Fibroblast of mammary gland (primary cell): Measurements from ENCODE around the gene AMER3.

Experiments used
- DNase-seq: peaks from one replicate; pipeline ENCODE4 v3.0.0-alpha.2; 2010; ENCODE audit warnings: low read depth
- H3K4me3 ChIP-seq: 2 replicates; pipeline ENCODE4 v1.5.1; 2011; ENCODE audit warnings: low read depth, mild to moderate bottlenecking, low read length, moderate library complexity; ENCODE audit not compliant: control insufficient read depth
- TF ChIP-seq, protein P1 (sequence below): conservative IDR thresholded peaks from 2 replicates; pipeline ENCODE4 v1.5.1; 2011; ENCODE audit warnings: low read depth, low read length, inconsistent platforms; ENCODE audit not compliant: control insufficient read depth, insufficient read depth

The AMER3 gene

DNA sequence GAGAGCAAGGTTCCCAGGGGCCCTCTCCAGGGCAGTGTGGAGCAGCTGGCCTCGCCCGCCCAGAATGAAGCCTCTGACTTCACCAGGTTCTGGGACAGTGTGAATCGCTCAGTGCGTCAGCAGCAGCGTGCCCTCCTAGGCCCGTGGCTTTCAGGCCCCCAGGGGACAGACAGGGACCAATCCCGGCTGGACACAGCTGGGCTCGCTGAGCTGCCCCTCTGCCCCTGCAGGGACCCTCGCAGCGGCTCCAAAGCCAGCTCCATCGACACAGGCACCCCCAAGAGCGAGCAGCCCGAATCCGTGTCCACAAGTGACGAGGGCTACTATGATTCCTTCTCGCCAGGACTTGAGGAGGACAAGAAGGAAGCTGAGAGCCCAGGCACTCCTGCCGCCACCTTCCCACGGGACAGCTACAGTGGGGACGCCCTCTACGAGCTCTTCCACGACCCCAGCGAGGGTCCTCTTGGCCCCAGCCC is 7.6 kb downstream of the AMER3 start:
- H3K4me3 ChIP-seq = no peak overlapping the region
- no peak for DNase-seq
- TF ChIP-seq, protein P1, sequence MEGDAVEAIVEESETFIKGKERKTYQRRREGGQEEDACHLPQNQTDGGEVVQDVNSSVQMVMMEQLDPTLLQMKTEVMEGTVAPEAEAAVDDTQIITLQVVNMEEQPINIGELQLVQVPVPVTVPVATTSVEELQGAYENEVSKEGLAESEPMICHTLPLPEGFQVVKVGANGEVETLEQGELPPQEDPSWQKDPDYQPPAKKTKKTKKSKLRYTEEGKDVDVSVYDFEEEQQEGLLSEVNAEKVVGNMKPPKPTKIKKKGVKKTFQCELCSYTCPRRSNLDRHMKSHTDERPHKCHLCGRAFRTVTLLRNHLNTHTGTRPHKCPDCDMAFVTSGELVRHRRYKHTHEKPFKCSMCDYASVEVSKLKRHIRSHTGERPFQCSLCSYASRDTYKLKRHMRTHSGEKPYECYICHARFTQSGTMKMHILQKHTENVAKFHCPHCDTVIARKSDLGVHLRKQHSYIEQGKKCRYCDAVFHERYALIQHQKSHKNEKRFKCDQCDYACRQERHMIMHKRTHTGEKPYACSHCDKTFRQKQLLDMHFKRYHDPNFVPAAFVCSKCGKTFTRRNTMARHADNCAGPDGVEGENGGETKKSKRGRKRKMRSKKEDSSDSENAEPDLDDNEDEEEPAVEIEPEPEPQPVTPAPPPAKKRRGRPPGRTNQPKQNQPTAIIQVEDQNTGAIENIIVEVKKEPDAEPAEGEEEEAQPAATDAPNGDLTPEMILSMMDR = no peak

DNA sequence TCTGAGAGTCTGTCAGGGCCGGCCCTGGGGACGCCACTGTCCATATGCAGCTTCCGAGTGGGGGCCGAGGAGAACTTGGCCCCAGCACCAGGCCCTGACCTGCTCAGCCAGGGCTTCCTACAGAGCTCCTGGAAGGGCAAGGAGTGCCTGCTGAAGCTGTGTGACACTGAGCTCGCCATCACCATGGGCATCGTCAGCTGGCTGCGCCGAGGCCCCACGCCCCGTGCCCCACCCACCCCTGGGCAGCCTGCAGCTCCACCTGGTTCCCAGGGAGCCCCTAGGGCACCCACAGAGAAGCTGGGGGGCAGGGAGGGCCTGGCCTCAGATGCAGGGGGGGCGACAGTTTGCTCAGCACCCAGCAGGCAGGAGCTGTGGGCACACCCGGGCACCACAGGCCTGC is 8.1 kb downstream of the AMER3 start:
- no peak for DNase-seq
- TF ChIP-seq, protein P1 = no peak
- no peak overlapping the region for H3K4me3 ChIP-seq

DNA sequence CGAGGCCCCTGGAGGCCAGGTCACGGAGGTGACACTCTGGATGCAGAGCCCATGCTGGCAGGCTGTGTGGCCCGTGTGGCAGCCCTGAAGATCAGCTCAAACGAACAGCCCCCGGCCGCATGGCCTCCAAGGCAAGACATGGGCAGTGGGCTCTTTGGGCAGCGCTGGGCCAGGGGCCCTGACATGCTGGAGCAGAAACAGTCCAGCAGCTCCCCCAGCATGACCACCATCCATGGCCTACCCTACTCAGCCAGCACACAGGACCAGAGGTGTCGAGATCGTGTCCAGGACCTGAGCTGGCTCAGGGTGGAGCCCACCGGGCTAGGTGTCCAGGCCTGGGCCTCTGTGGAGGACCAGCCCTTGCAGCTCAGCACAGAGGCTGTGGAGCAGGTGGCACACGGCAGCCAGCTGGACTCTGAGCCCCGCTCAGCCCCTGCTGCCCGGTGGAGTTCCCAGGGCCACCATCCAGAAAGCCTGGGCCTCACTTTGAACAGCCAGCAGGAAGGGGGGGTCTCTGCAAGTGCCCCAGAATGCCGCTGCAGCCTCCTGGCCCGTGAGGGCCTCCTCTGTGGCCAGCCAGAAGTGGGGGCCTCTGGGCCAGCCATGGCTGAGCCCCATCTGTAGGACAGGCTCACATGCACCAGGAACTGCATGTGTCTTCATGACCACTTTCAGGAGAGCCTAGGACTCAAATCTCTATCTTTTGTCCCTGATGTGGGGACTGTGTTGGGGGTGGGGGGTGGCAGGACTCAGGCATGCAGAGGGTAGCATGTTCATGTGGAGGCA is 8.9 kb downstream of the AMER3 start:
- H3K4me3 ChIP-seq = no peak overlapping the region
- no peak for DNase-seq
- TF ChIP-seq, protein P1 = no peak

DNA sequence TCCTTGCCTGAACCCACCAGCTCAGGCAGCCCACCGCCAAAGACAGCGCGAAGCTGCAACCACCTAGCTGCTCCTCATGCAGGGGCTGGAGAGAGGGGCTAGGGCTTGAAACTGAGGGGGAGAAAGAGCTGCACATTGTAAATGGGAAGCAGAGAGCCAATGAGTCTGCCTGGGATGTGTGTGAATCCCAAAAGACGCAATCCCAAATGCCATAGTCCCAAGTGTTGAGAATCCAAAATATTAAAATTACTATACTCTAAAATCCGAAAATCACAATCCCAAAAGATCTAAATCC is 9.4 kb downstream of the AMER3 start:
- TF ChIP-seq, protein P1 = no peak
- DNase-seq = no peak
- H3K4me3 ChIP-seq = no peak overlapping the region

DNA sequence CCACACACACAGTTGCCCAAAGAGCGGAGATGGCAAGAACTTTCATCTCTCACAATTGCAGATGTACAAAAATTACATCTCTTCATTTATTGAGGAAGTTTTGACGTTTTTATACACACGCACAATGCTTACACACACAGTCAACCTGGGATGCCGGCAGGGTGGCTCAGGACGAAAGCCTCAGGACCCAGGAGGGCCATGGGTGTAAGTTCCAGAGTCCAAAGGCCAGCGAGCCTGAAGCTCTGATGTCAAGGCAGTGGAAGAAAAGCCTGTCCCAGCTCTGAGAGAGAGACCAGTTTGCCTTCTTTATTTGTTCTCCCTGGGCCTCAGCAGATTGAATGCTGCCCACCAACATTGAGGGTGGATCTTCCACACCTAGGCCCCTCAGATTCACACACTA is 10.1 kb downstream of the AMER3 start:
- TF ChIP-seq, protein P1 = no peak
- no peak overlapping the region for H3K4me3 ChIP-seq
- no peak for DNase-seq

DNA sequence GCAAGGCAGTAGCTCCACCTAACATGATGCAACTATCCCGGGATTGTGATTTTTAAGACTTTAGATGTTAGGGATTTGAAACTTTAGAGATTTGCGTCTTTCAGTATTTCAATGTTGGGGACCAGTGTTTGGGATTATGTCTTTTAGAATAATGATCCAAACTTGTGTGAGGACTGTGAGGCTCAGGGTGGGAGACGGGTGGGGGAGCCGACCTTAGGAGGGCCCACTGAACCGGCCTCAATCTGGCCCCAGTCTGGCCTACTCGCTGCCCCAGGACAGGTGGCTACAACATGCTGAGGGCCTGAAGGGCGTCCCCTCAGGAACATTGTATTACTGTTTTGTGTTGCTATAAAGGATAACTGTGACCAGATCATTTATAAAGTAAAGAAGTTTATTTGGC is 10.7 kb downstream of the AMER3 start:
- no peak for DNase-seq
- no peak overlapping the region for H3K4me3 ChIP-seq
- TF ChIP-seq, protein P1 = no peak
